Neural crest cell (in vitro differentiated cells): ENCODE data around the gene ADAMTS16. TPM values are rescaled to one million over a fixed set of nuclear protein-coding genes. Genes with fewer than 3 reads are reported as not detected.

ENCODE experiments used
- DNase-seq: peaks from one replicate; pipeline ENCODE4 v3.0.0; 2021; ENCODE audit warnings: low read depth, mixed read lengths, low spot score
- H3K27ac Mint-ChIP-seq: one replicate; pipeline ENCODE4 v1.8.0; 2021; ENCODE audit warnings: mild to moderate bottlenecking, mixed read lengths; ENCODE audit not compliant: unreplicated experiment
- H3K27me3 Mint-ChIP-seq: 2 replicates; pipeline ENCODE4 v1.8.0; 2021; ENCODE audit warnings: low read depth, mild to moderate bottlenecking, mixed read lengths
- H3K36me3 Mint-ChIP-seq: 2 replicates; pipeline ENCODE4 v1.8.0; 2021; ENCODE audit warnings: low read depth, mild to moderate bottlenecking, mixed read lengths
- H3K4me1 Mint-ChIP-seq: 2 replicates; pipeline ENCODE4 v1.8.0; 2021; ENCODE audit warnings: mixed read lengths
- H3K4me3 Mint-ChIP-seq: one replicate; pipeline ENCODE4 v1.8.0; 2021; ENCODE audit warnings: mild to moderate bottlenecking, mixed read lengths
- H3K9me3 Mint-ChIP-seq: 2 replicates; pipeline ENCODE4 v1.8.0; 2021; ENCODE audit warnings: mixed read lengths
- total RNA-seq: library from RNA; stranded (reverse); gene quantifications from 2 replicates; pipeline ENCODE4 v1.2.1, GENCODE V29; 2021
- TF ChIP-seq, protein P1 (sequence below): fragments of 200-600 bp; sonication (generic); conservative IDR thresholded peaks from 2 replicates; pipeline ENCODE4 v1.5.0; 2021; ENCODE audit warnings: antibody characterized with exemption, mild to moderate bottlenecking

Gene ADAMTS16
- total RNA-seq, 1 donor from 2014 or later = 1.7 TPM

GRCh38 chr5:5287419-5287818 lies 147.3 kb downstream of the ADAMTS16 start:
- no peak overlapping the region for H3K27ac Mint-ChIP-seq
- no peaks in the 10 kb centered on the region for H3K27me3 Mint-ChIP-seq
- H3K9me3 Mint-ChIP-seq = peaks cover 3% of the 10 kb centered on the region
- no peak for DNase-seq
- TF ChIP-seq, protein P1, sequence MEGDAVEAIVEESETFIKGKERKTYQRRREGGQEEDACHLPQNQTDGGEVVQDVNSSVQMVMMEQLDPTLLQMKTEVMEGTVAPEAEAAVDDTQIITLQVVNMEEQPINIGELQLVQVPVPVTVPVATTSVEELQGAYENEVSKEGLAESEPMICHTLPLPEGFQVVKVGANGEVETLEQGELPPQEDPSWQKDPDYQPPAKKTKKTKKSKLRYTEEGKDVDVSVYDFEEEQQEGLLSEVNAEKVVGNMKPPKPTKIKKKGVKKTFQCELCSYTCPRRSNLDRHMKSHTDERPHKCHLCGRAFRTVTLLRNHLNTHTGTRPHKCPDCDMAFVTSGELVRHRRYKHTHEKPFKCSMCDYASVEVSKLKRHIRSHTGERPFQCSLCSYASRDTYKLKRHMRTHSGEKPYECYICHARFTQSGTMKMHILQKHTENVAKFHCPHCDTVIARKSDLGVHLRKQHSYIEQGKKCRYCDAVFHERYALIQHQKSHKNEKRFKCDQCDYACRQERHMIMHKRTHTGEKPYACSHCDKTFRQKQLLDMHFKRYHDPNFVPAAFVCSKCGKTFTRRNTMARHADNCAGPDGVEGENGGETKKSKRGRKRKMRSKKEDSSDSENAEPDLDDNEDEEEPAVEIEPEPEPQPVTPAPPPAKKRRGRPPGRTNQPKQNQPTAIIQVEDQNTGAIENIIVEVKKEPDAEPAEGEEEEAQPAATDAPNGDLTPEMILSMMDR = no peak
- no peaks in the 10 kb centered on the region for H3K4me1 Mint-ChIP-seq
- H3K36me3 Mint-ChIP-seq = no peaks in the 10 kb centered on the region
- no peak overlapping the region for H3K4me3 Mint-ChIP-seq

- no peaks in the 10 kb centered on the region for H3K36me3 Mint-ChIP-seq
- H3K4me3 Mint-ChIP-seq = no peak overlapping the region
- DNase-seq = no peak
- H3K27me3 Mint-ChIP-seq = no peaks in the 10 kb centered on the region
- H3K9me3 Mint-ChIP-seq = no peaks in the 10 kb centered on the region
- H3K4me1 Mint-ChIP-seq = no peaks in the 10 kb centered on the region
- no peak overlapping the region for H3K27ac Mint-ChIP-seq
- TF ChIP-seq, protein P1 = no peak
Observed at GRCh38 chr5:5288201-5288600, 148.1 kb downstream of the ADAMTS16 start.

- no peak for DNase-seq
- Mint-ChIP-seq H3K27me3 (no peaks in the 10 kb centered on the region), H3K4me3 (no peak overlapping the region), H3K27ac (no peak overlapping the region), H3K9me3 (no peaks in the 10 kb centered on the region), H3K4me1 (no peaks in the 10 kb centered on the region), H3K36me3 (no peaks in the 10 kb centered on the region)
- TF ChIP-seq, protein P1 = no peak
Observed at GRCh38 chr5:5289537-5289936, 149.4 kb downstream of the ADAMTS16 start.

DNA sequence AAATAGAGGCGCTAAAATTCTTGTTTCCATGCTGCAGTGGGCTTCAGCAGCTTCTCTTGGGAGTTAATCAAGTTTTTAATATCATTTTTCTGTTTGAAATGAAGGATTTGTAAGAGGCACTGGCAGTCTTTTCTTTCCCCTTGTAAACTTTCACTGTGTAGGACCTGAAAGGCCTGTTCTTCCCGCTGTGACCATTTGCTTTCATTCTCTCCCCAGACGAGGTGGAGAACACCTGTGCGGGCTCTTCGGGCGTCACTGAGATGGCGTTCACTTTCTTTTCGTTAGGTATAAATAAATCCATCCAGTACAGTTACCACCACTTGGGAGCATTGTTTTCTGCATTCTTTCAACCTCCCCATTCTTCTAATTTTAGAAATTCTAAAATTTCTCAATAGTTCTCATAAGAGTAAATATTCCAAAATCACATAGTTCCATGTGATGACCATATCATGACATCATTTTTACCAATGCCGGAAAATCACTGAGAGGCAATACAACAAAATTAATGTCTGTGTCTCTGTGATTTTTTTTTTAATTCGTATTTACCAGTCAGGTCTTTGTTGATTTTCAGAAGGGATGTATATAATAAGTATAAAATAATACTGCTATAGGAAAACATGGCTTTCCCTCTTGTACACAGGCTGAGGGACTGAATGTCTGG lies 150.7 kb downstream of the ADAMTS16 start:
- TF ChIP-seq, protein P1 = no peak
- H3K4me3 Mint-ChIP-seq = no peak overlapping the region
- no peaks in the 10 kb centered on the region for H3K9me3 Mint-ChIP-seq
- H3K36me3 Mint-ChIP-seq = no peaks in the 10 kb centered on the region
- no peaks in the 10 kb centered on the region for H3K4me1 Mint-ChIP-seq
- no peak for DNase-seq
- H3K27ac Mint-ChIP-seq = no peak overlapping the region
- H3K27me3 Mint-ChIP-seq = no peaks in the 10 kb centered on the region

GRCh38 chr5:5291357-5291756 lies 151.2 kb downstream of the ADAMTS16 start:
- Mint-ChIP-seq H3K27ac (no peak overlapping the region), H3K9me3 (no peaks in the 10 kb centered on the region), H3K36me3 (no peaks in the 10 kb centered on the region), H3K4me3 (no peak overlapping the region), H3K4me1 (no peaks in the 10 kb centered on the region), H3K27me3 (no peaks in the 10 kb centered on the region)
- no peak for DNase-seq
- TF ChIP-seq, protein P1 = no peak
